Measurements from ENCODE around the gene OR2M5.
A peak's percentile ranks its signal among the peaks of the same experiment; 100 is the strongest.

Gene OR2M5
- total RNA-seq = 0 to 0.44 (median 0) reads per million in 17 experiments

GRCh38 chr1:248144513-248145198 lies at the start of gene OR2M5:
Gene OR2M5 (plus strand): TSS chr1:248145148. CDS start chr1:248145148, 0 bp downstream.
- DNase-seq = no peak

GRCh38 chr1:248098529-248098928 lies 46.4 kb upstream of the OR2M5 start:
- DNase-seq = no peak

- DNase-seq = no peak
Observed at GRCh38 chr1:248102847-248103246, 42.1 kb upstream of the OR2M5 start.

GRCh38 chr1:248111157-248111556 lies 33.8 kb upstream of the OR2M5 start:
- DNase-seq = no peak

GRCh38 chr1:248114890-248115289 lies 30.1 kb upstream of the OR2M5 start:
- no peak for DNase-seq

GRCh38 chr1:248127653-248128052 lies 17.3 kb upstream of the OR2M5 start:
- DNase-seq = no peak

- no peak for DNase-seq
Observed at GRCh38 chr1:248136811-248137210, 8.1 kb upstream of the OR2M5 start.

GRCh38 chr1:248140846-248141245 lies 4.1 kb upstream of the OR2M5 start:
- DNase-seq = no peak

GRCh38 chr1:248143311-248143710 lies 1.6 kb upstream of the OR2M5 start:
- DNase-seq = no peak

GRCh38 chr1:248152056-248152827 lies 7.3 kb downstream of the OR2M5 start:
- peak in 1 of 4 experiments; percentile 0 for DNase-seq

GRCh38 chr1:248155927-248156326 lies 11.0 kb downstream of the OR2M5 start:
- peak in 1 of 4 experiments; percentile 6 for DNase-seq

GRCh38 chr1:248158758-248159157 lies 13.8 kb downstream of the OR2M5 start:
- no peak for DNase-seq

- DNase-seq = no peak
Observed at GRCh38 chr1:248164031-248164430, 19.1 kb downstream of the OR2M5 start.

- no peak for DNase-seq
Observed at GRCh38 chr1:248165186-248165585, 20.2 kb downstream of the OR2M5 start.

- DNase-seq = no peak
Observed at GRCh38 chr1:248174521-248174920, 29.6 kb downstream of the OR2M5 start, which contains the start of gene OR2M2. Gene OR2M2 (plus strand): TSS chr1:248174821. CDS start chr1:248179986, 5,165 bp downstream.

GRCh38 chr1:248183996-248184395 lies 39.0 kb downstream of the OR2M5 start:
- no peak for DNase-seq

- no peak for DNase-seq
Observed at GRCh38 chr1:248187363-248187762, 42.4 kb downstream of the OR2M5 start.

GRCh38 chr1:248189026-248189425 lies 44.1 kb downstream of the OR2M5 start:
- DNase-seq = no peak

- no peak for DNase-seq
Observed at GRCh38 chr1:248194117-248194516, 49.2 kb downstream of the OR2M5 start.
